GM10847 (cell line): Measurements from ENCODE around the gene PIK3R1.

Source experiments
- POLR2A ChIP-seq: IDR thresholded peaks from 2 replicates; pipeline ENCODE4 v1.6.1; 2011; ENCODE audit not compliant: insufficient read length; ENCODE audit errors: extremely low read depth

Gene PIK3R1

DNA sequence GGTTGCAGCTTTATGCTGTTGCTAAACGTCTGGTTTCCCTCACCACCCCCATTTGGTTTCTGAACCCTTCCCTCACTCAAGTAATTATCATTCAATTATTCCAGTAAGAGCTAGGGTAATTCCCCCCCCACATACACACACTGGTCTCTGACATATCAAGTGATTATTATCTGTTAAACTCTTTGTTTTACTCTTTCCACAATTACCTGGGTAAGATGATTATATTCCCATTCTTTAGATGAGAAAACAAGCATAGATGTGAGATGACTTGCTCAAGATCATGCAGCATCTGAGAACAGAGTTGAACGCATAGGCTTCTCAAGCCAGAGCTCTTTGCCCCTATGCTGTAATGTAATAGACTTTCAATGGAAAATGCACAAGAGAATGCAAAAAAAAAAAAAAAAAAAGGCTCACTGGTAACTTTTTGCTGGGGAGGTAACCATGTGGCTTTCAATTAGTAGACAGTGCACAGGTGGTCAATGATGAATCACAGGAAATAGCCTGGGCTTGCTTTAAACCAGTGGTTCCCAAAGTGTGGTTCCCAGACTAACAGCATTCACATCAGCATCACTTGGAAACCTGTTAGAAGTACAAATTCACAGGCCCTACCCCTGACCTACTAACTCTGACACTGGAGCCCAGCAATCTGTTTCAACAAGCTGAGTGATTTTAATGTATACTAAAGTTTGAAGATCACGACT, 87.6 kb downstream of the PIK3R1 start:
- TF ChIP-seq POLR2A = no peak

GRCh38 chr5:68303754-68304420, 88.3 kb downstream of the PIK3R1 start:
- no peak for TF ChIP-seq POLR2A

DNA sequence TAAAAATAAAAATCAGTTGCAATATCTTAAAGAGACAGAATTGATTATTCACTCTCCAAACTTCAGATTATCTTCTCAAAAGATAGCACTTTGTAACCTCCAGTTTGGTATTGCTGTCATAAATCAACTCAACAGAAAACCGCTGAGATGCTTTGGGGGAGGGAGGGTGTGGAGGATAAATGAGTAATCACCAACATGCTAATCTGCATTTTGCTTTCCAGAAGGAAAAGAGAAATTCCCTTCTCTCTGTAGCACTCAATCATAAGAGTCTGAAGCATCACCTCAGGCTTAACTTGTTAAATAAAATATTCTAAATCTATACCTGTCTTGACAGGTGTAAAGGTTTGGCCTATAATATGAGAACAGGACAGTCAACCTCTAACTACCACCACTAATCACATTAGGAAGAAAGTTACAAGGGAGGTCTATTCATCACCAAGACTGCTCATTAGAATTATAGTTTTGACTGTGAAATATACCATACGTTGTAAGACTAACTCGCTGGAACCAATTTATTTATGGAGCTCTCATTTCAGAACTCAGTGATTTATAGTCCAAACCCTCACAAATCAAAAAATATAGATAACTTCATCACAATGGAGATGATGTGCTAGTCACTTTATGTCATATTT, 89.0 kb downstream of the PIK3R1 start:
- TF ChIP-seq POLR2A = no peak

- TF ChIP-seq POLR2A = no peak
These were observed 89.8 kb downstream of the PIK3R1 start for GRCh38 chr5:68305223-68305870.

GRCh38 chr5:68306361-68307014, 90.9 kb downstream of the PIK3R1 start:
- no peak for TF ChIP-seq POLR2A

DNA sequence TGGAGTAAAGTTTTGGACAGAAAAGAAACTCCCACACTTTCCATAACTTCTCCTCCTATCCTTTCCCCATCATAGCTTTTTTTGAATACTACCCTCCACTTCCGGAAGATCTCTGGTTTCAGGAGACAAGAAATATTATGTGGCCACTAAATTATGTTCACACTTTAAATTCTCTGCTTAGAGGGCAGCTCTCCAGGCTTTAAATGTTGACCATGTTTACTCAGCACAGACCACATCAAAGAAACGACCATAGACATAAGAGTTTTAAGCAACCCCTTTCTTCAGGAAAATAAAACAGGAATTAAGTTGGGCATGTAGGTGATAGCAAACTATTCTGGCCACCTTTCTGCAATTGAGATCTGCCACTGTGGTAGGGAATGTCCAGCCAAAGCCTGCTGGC, 97.8 kb downstream of the PIK3R1 start:
- TF ChIP-seq POLR2A = no peak

GRCh38 chr5:68314465-68314864, 98.9 kb downstream of the PIK3R1 start:
- no peak for TF ChIP-seq POLR2A

DNA sequence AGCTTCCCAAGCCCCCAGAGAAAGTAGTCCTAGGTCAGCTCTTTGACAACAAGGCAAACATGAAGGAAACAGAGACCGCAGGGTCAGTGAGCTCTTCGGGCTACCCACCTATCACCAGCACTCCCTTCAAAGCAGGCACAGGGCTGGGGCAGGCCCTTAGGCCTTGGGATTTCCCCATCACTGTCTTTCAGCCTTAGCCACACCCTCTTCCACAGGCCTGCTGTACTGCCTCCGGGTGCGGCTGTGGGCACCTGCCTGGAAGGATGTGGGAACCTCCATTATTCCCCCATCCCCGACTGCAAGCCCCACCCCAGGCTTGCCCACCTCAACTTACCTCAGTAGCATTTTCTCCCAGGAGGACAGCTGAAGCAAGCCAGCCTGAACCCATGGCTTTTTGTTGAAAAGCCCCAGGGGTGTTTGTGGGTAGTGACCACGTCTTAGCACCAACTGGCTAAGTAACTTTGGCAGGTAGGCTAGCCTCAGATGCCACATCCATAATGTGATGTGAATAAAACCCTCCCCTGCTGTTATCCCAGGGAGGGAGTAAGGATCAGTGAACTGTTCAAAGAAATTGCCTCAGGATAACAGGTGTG, 100.2 kb downstream of the PIK3R1 start:
- no peak for TF ChIP-seq POLR2A

DNA sequence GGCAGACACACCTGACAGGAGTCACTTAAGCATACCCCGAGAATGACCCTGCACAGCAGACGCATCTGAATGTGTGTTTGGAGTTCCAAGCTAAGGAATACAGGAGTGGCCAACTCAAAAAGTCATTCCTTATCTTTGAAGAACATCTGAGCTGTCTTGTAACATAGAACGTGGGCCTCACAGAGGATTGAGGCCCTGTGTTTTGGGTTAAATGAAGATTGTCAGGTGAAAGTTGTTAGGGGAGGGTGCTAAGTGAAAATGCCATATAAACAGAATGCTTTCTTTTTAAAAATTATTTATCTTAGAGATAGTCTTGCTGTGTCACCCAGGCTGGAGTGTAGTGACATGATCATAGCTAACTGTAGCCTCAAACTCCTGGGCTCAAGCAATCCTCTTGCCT, 100.9 kb downstream of the PIK3R1 start:
- no peak for TF ChIP-seq POLR2A

DNA sequence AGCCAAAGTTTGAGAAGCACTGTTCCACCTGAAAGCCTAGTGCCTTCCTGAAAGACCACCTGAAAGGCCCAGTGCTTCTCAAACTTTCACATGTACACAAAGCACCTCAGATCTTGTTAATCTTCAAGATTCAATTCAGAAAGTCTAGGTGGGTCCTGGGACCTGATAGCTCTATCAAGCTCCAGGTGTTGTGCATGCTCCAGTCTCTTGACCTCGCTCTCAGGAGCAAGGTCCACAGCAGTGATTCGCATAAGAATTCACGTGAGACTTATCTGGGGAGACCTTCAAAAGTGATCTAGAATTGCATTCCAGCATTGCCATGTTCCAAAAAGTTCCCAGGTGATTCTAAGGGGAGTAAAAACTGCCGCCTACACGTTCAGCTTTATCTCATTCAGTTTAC, 102.1 kb downstream of the PIK3R1 start:
- TF ChIP-seq POLR2A = no peak

GRCh38 chr5:68318955-68319705, 103.6 kb downstream of the PIK3R1 start:
- TF ChIP-seq POLR2A = no peak

- TF ChIP-seq POLR2A = no peak
These were observed 104.3 kb downstream of the PIK3R1 start for GRCh38 chr5:68319706-68320412.

- TF ChIP-seq POLR2A = no peak
These were observed 104.9 kb downstream of the PIK3R1 start for GRCh38 chr5:68320413-68320986.
